GM21423 (cell line): ENCODE measurements around the gene DLGAP5.

Experiments used
- ATAC-seq: cut with Tn5 transposase; IDR thresholded peaks from one replicate; pipeline ENCODE4 v1.9.1; 2021; ENCODE audit warnings: mild to moderate bottlenecking, moderate library complexity; ENCODE audit not compliant: unreplicated experiment

DLGAP5 gene

DNA sequence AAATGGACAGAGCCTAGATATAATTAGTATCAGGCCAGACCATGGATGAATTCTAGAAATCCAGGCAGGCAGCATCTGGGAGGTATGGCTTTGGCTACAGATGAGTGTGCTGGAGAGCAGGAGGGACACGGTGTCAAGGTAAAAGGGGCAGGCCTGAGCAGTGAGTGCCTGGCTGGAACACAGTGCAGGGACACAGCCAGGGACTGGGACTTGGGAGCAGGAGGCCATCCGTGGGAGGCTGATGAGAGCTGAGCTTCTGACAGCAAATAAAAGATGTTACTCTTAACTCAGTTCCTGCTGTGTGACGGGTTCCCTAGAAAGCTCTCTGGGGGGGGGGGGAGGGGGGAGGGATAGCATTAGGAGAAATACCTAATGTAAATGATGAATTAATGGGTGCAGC lies 75.9 kb downstream of the DLGAP5 start:
- ATAC-seq, result no peak

DNA sequence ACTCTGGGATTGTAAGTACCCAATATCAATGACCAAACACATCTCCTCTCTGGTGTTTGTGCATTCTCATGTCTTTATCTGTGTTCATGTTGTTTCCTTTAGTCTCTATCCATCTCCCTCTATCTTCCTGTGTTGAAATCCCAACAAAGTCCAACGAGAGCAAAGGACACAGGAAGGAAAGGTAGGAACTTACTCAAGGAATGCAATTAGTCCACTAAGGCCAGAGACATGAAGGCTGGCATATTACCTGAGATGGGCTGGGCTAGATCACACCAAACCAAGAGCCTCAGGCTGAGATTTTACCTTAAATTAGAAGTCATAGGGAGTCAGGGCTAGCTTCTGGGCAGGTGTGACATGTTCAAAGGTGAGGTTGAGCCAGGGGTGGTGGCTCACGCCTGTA lies 76.7 kb downstream of the DLGAP5 start:
- ATAC-seq, result no peak

DNA sequence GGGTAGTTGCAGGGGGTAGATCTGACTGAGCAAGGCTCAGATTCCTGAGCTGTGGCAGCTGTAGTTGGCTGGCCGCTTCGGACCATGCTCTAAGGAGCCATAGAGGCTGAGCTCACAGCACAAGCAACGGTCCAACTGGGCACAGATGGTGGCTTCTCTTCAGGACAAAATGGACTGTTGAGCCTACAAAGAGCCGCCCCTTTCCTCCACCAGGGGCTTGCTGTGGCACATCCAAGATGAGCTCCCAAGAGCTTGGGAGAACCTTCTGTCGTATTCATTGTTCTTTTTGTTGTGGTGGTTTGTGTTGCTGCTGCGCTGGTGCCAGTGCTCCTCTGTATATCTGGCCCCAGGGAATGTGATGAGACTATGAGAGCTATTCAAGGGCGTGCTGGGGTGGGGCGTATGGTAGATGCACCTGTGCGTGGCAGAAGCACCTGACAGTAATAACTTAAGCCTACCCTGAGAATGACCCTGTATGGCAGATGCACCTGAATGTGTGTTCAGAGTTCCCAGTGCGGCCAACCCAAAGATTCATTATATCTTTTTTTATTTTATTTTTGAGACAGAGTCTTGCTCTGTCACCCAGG lies 80.2 kb downstream of the DLGAP5 start:
- ATAC-seq, result no peak

DNA sequence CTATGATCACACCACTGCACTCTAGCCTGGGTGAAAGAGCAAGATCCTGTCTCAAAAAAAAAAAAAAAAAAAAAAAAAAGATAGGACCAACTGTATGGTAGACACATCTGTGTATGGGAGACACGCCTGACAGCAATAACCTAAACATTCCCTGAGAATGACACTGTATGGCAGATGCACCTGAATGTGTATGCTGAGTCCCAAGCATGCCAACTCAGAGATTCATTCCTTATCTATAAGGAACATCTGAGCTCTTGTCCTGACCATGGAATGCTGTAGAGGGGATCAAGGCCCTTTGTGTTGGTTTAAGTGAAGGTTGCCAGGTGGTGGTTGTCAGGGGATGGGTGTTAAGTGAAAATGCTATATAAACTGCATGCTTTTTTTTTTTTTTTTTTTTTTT lies 81.5 kb downstream of the DLGAP5 start:
- ATAC-seq, result no peak

DNA sequence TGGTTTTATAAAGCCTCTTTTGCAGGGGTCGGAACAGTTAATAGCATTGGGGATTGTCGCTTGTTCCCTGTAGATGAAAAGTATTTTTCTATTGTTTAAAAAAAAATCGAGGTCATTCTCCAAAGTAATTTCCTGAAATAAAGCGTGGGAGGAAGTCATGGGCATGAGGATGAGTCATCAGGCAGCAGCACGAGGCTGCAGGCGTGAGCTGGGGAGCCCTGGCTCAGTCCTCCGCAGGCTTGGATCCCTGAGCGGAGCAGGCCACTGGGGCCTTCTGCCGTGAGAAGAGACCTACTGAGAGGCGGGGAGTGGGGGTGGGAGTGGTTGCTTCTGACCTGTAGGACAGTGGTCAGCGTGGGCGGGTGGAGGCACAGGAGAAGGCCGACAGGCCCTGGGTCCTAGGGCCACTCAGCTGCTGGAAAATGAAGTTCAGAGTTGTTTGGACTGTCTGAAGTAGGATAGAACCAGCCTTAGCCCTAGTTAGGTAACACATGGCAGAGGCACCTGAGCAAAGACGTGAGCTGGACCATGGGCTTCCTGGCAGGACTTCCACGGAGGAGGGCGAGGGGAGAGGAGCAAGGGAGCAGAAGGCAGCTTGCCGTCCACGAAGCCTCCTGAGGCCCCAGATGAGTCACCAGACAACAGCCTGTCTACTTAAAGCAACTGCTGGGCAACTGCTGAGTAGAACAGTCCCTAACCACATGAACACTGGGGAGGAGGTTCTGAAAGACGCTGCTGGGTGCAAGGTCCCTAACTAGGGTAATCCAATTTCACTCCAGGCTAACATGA lies 83.4 kb downstream of the DLGAP5 start:
- ATAC-seq, result no peak

DNA sequence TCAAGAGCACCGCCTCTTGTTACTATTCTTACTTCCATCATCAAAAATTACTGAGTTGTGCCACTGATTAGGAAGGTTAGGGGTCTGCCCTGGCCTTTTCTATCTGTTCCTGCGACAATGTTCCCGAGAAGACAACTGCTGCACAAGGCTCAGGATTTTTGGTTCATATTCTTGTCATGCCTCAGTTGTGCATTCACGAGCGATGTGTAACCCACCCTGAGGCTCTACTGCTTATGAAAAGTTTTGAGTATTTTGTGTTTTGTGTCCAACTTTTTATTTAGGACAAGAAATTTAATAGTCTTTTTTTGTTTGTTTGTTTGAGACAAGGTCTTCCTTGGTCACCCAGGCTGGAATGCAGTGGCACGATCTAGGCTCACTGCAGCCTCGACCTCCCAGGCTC lies 85.4 kb downstream of the DLGAP5 start:
- no peak for ATAC-seq

DNA sequence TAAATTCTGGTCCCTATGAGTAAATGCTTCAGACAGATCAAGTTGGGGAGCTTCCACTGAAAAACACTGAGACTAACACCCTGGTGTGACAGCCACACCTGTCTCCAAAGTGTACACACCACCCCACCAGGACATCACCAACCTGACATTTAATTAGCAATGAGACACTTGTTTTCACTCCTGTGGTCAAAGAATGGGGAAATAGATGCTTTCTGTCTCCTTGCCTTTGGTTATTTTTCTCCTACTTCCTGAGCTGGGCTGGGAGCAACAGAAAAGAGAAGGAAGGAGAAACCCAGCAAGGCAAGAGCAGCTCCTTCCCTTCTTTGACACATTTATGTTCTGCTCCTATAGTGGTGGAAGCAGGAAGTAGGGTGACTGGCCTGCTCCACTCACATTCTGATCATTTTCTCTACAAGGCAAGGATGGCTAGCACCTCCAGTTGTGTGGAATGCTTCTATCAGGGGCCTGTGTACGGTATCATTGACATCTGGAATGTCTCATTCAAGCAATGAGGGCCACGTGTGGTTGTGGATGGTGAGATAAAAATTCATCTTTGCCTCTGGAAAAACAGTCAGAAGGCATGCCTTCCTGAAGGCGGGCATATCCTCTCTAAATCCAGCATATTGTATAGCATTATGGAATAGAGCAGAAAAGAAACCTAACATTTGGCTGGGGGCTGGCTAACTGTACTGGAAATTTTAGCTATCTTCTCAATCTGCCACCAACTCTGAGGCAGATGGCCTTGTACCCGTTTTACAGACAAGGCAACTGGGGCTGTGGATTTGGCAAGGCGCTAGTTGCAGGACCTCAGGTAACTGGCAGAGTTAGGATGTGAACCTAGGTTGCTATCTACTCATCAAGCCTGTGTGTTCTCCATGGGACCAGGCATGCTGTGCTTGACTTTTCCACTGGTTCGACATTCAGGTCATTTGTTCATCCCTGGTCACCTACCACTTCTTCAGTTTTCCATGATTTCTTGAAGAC lies 87.1 kb downstream of the DLGAP5 start:
- no peak for ATAC-seq

DNA sequence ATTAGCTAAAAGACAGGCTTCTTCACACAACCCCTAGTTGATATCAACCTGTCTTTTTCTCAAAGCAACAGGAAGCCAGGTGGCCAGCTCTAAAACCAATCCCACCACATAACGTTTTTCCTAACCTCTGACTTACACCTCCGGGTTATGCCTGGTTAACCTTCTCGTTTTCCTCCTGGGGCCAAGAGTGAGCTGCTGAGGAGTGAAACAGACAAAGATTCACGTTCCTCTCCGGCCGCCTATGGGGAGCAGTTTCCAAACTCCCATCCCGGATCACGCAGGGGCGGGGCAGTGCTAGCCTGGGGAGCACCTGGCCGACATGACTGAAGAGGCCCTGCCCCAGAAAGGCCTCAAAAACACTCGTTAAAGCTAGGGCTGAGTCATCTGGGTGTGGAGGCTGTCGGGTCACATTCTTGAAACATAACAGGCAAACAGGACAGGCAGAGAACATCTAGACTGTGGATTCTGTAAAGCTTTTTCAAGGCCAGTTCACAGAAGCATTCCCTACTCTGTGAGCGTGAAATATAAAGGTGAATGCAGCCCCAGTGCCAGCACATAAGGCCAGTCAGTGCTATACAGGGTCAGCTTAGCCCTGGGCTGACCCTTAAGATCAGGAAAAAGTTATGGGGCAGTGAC lies 88.3 kb downstream of the DLGAP5 start:
- ATAC-seq, result peak; percentile 49

DNA sequence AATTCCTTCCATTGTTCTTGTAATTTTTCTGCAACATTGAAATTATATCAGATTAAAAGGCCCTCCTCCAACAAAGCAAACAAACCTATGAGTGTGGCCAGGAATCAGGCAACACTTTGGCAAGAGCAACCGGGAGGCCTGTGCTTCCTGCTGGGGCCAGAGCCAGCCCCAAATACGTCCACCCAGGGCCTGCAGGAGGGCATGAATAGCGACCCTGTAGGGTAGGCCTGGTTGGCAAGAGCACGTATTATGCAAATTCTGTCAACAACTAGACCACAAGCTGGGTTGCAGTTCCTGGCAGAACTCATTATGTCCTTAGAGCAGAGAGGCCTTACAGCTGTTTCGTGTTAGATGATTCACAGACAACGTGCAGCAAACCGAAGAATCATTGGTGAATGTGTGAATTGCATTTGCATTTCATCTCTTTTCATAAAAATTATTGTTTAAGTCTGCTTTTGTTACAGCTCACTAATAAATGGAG lies 89.2 kb downstream of the DLGAP5 start:
- peak; percentile 71 for ATAC-seq

DNA sequence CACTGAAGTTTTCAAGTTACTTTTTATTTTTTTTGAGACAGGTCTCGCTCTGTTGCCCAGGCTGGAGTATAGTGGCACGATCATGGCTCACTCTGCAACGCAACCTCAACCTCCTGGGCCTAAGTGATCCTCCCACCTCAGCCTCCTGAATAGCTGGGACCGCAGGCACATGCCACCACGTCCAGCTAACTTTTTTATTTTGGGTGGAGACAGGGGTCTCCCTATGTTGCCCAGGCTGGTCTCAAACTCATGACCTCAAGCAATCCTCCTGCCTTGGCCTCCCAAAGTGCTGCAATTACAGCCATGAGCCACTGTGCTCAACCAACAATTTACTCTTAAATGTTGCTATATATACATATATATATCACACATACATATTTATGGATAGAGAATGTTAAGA lies 89.7 kb downstream of the DLGAP5 start:
- ATAC-seq, result no peak

DNA sequence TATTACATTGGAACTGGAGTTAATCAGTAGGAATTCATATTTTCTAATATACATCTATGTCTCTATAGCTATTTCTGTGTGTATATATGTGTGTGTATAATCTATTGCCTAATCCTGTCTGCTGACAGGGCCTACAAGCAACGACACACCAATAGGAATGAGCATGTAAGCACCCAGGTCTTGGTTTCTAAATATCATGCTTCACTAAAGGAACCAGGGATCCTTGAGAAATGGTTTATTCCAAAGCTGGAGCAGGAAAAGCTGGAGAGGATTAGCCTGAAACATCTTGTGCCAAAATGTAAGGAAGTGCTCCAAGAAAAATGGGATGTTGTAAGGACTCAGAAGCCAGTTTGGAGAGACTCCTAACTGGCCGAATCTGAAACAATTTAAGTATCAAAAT lies 91.6 kb downstream of the DLGAP5 start:
- no peak for ATAC-seq

DNA sequence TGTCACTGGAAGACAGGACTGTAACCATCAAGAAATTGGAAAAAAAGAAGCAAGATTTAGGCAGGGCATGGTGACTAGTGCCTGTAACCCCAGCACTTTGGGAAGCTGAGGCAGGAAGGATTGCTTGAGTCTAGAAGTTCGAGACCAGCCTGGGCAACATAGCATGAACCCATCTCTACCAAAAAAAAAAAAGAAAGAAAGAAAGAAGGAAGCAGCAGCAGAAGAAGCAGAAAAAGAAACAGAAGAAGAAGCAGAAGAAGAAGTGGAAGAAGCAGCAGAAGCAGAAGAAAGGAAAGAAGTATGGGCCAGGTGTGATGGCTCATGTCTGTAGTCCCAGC lies 92.9 kb downstream of the DLGAP5 start:
- ATAC-seq, result no peak
